ENCODE measurements around the gene KIAA1614. TPM values are rescaled to one million over a fixed set of nuclear protein-coding genes. Genes with fewer than 3 reads are reported as not detected.

The KIAA1614 gene
- total RNA-seq, 1 donor from 2014 or later: 2.6 TPM

GRCh38 chr1:180916771-180917170, 4.1 kb downstream of the KIAA1614 start:
- H3K4me1 Mint-ChIP-seq (ENCODE audit: unreplicated experiment): peaks cover 6% of the 10 kb centered on the region
- TF ChIP-seq, protein P1, sequence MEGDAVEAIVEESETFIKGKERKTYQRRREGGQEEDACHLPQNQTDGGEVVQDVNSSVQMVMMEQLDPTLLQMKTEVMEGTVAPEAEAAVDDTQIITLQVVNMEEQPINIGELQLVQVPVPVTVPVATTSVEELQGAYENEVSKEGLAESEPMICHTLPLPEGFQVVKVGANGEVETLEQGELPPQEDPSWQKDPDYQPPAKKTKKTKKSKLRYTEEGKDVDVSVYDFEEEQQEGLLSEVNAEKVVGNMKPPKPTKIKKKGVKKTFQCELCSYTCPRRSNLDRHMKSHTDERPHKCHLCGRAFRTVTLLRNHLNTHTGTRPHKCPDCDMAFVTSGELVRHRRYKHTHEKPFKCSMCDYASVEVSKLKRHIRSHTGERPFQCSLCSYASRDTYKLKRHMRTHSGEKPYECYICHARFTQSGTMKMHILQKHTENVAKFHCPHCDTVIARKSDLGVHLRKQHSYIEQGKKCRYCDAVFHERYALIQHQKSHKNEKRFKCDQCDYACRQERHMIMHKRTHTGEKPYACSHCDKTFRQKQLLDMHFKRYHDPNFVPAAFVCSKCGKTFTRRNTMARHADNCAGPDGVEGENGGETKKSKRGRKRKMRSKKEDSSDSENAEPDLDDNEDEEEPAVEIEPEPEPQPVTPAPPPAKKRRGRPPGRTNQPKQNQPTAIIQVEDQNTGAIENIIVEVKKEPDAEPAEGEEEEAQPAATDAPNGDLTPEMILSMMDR (IDR thresholded peaks at IDR 0.05; ENCODE audit: unreplicated experiment): no peak
- H3K27ac Mint-ChIP-seq (ENCODE audit: unreplicated experiment): no peak overlapping the region
- no peaks in the 10 kb centered on the region for H3K9me3 Mint-ChIP-seq (ENCODE audit: unreplicated experiment)
- H3K4me3 Mint-ChIP-seq (ENCODE audit: unreplicated experiment): no peak overlapping the region
- H3K36me3 Mint-ChIP-seq (ENCODE audit: low read depth, unreplicated experiment): peaks cover 10% of the 10 kb centered on the region
- DNase-seq (ENCODE audit: low spot score): no peak
- H3K27me3 Mint-ChIP-seq (ENCODE audit: unreplicated experiment): peaks cover 26% of the 10 kb centered on the region

DNA sequence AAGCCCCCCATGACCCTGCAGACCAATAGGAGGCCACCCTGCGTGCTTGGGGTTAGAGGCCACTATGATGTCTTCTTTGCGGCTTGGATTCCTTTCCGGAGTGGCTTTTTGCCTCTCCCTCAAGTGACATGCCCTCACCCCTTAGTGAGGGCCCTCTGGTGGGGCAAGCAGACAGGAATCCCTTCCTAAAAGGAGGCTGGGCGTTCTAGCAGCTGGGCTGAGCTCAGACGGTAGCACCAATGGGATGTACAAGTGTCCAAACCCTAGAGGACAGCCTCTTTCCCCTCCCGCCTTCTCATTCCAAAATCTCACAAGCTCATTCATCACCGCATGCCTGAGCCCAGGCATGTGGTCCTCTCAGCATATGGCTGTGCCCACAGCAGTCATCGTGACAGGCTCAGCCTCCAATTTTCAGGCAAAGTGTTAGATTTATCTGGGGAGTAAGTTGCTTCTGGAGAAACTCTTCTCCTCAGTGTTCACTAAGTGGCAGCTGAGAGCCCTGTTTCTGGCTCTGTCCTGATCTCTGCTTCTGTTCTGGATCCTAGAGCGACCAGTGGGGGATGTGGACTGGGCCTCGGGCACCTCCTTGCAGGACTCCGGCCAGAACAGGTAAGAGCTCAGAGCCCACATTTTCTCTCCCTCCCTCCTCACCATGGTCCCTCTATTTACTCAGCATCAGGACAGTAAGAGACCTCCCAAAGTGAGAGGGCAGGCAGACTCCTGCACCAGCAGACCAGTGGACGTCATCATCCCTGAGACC, 4.8 kb downstream of the KIAA1614 start:
- peaks cover 3% of the 10 kb centered on the region for H3K4me1 Mint-ChIP-seq (ENCODE audit: unreplicated experiment)
- no peak for DNase-seq (ENCODE audit: low spot score)
- H3K27ac Mint-ChIP-seq (ENCODE audit: unreplicated experiment): peak overlapping the region; percentile 36
- H3K36me3 Mint-ChIP-seq (ENCODE audit: low read depth, unreplicated experiment): peaks cover 10% of the 10 kb centered on the region
- TF ChIP-seq, protein P1 (IDR thresholded peaks at IDR 0.05; ENCODE audit: unreplicated experiment): no peak
- no peak overlapping the region for H3K4me3 Mint-ChIP-seq (ENCODE audit: unreplicated experiment)
- H3K9me3 Mint-ChIP-seq (ENCODE audit: unreplicated experiment): no peaks in the 10 kb centered on the region
- H3K27me3 Mint-ChIP-seq (ENCODE audit: unreplicated experiment): peaks cover 26% of the 10 kb centered on the region

GRCh38 chr1:180918519-180918918, 5.8 kb downstream of the KIAA1614 start:
- H3K4me3 Mint-ChIP-seq (ENCODE audit: unreplicated experiment): no peak overlapping the region
- DNase-seq (ENCODE audit: low spot score): no peak
- H3K27me3 Mint-ChIP-seq (ENCODE audit: unreplicated experiment): peaks cover 24% of the 10 kb centered on the region
- no peak overlapping the region for H3K27ac Mint-ChIP-seq (ENCODE audit: unreplicated experiment)
- H3K9me3 Mint-ChIP-seq (ENCODE audit: unreplicated experiment): no peaks in the 10 kb centered on the region
- peaks cover 9% of the 10 kb centered on the region for H3K36me3 Mint-ChIP-seq (ENCODE audit: low read depth, unreplicated experiment)
- H3K4me1 Mint-ChIP-seq (ENCODE audit: unreplicated experiment): peaks cover 10% of the 10 kb centered on the region
- TF ChIP-seq, protein P1 (IDR thresholded peaks at IDR 0.05; ENCODE audit: unreplicated experiment): no peak

DNA sequence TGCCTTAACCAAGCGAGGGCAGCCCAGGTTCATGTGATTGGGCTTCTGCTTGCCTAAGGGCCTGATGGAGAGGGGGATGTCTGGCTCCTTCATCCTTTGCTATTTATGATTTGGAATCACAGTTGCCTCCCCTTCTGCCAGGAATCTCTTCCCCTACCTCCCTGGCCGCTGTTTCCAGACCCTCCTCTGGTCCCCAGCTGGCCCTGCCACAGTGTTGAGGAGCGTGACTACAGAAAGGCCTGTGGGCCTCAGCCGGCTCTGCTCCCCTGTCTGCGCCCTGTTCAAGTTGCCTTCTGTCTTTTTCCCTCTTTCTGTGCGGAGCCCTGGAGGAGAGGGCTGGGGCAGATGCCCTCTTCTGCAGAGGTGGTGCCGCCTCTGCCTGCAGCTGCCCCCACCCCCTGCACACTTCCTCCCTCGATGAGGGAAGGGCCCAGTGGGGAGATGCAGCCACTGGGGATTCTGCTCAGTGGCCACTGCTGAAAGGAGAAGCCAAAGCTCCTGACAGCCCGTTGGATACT, 6.5 kb downstream of the KIAA1614 start:
- Mint-ChIP-seq H3K27ac (ENCODE audit: unreplicated experiment) (no peak overlapping the region), H3K4me1 (ENCODE audit: unreplicated experiment) (peaks cover 12% of the 10 kb centered on the region), H3K27me3 (ENCODE audit: unreplicated experiment) (peaks cover 20% of the 10 kb centered on the region), H3K36me3 (ENCODE audit: low read depth, unreplicated experiment) (peaks cover 3% of the 10 kb centered on the region), H3K4me3 (ENCODE audit: unreplicated experiment) (no peak overlapping the region), H3K9me3 (ENCODE audit: unreplicated experiment) (no peaks in the 10 kb centered on the region)
- TF ChIP-seq, protein P1 (IDR thresholded peaks at IDR 0.05; ENCODE audit: unreplicated experiment): no peak
- DNase-seq (ENCODE audit: low spot score): no peak

GRCh38 chr1:180920193-180920592, 7.5 kb downstream of the KIAA1614 start:
- no peak overlapping the region for H3K27ac Mint-ChIP-seq (ENCODE audit: unreplicated experiment)
- no peaks in the 10 kb centered on the region for H3K9me3 Mint-ChIP-seq (ENCODE audit: unreplicated experiment)
- H3K36me3 Mint-ChIP-seq (ENCODE audit: low read depth, unreplicated experiment): peaks cover 2% of the 10 kb centered on the region
- no peak overlapping the region for H3K4me3 Mint-ChIP-seq (ENCODE audit: unreplicated experiment)
- no peak for DNase-seq (ENCODE audit: low spot score)
- TF ChIP-seq, protein P1 (IDR thresholded peaks at IDR 0.05; ENCODE audit: unreplicated experiment): no peak
- H3K27me3 Mint-ChIP-seq (ENCODE audit: unreplicated experiment): peaks cover 20% of the 10 kb centered on the region
- peaks cover 15% of the 10 kb centered on the region for H3K4me1 Mint-ChIP-seq (ENCODE audit: unreplicated experiment)
